K562 (cell line): Measurements from ENCODE around the gene GHR. TPM values are rescaled to one million over a fixed set of nuclear protein-coding genes. Genes with fewer than 3 reads are reported as not detected.

Experiments
- CC2D1A ChIP-seq: fragments of 450-650 bp; IDR thresholded peaks from 2 replicates; pipeline ENCODE4 v1.6.1; 2017; ENCODE audit warnings: mild to moderate bottlenecking
- HNRNPUL1 ChIP-seq: fragments of 200-400 bp; formaldehyde crosslinking; IDR thresholded peaks from 2 replicates; pipeline ENCODE4 v1.6.1; 2017; ENCODE audit warnings: low read length
- KDM2B ChIP-seq: fragments of 250-450 bp; sonication (Bioruptor Pico); IDR thresholded peaks from 2 replicates; pipeline ENCODE4 v1.8.0; 2021; ENCODE audit warnings: mild to moderate bottlenecking, moderate library complexity
- SAP30 ChIP-seq: fragments of 200-600 bp; sonication (generic); IDR thresholded peaks from 2 replicates; pipeline ENCODE4 v1.6.1; 2012; ENCODE audit warnings: borderline replicate concordance, low read depth, mild to moderate bottlenecking, moderate library complexity, low read length, control low read depth, inconsistent platforms; ENCODE audit not compliant: insufficient read depth, poor library complexity, severe bottlenecking
- ZNF408 ChIP-seq: fragments of 250-450 bp; sonication (Bioruptor Pico); IDR thresholded peaks from 2 replicates; pipeline ENCODE4 v1.4.0; 2020; ENCODE audit warnings: low read depth, mild to moderate bottlenecking, moderate library complexity
- ZNF551 ChIP-seq: fragments of 250-450 bp; sonication (Bioruptor Pico); IDR thresholded peaks from 2 replicates; pipeline ENCODE4 v1.5.0; 2021; ENCODE audit warnings: mild to moderate bottlenecking, moderate library complexity
- polyA plus RNA-seq, 8 experiments: library from polyadenylated mRNA; depleted of rRNA in 4 of 8; stranded (reverse) in 5 of 8; unstranded in 3 of 8; fragments of >200 nt; fragmentation: Nextera tagmentation in 2 of 8; fragmentation: Illumina TruSeq in 1 of 8; extraction: Ambion mirVana in 2 of 8; extraction: Trizol in 1 of 8; gene quantifications; 2 replicates each; pipeline versions ENCODE4 v1.2.1 to v1.2.3, GENCODE V29; 2011 to 2014; ENCODE audit warnings: inconsistent platforms in 1 of 8, missing spikeins in 1 of 8
- total RNA-seq, 7 experiments: library from RNA; depleted of rRNA in 6 of 7; stranded (reverse); fragments of >200 nt in 6 of 7; fragmentation: Illumina TruSeq in 2 of 7; extraction: Trizol in 2 of 7; gene quantifications; 2 replicates each; pipeline versions ENCODE4 v1.2.1 to v1.2.3, GENCODE V29; 2011 to 2021; ENCODE audit warnings: low replicate concordance in 1 of 7
- TF ChIP-seq, protein P1 (sequence below): fragments of 450-650 bp; IDR thresholded peaks from 2 replicates; pipeline ENCODE4 v1.6.1; 2018; ENCODE audit not compliant: partially characterized antibody
- TF ChIP-seq, protein P2 (sequence below): fragments of 250-450 bp; sonication (Bioruptor Pico); IDR thresholded peaks from 2 replicates; pipeline ENCODE4 v1.5.0; 2021; ENCODE audit warnings: mild to moderate bottlenecking, moderate library complexity

The GHR gene
- total and polyA plus RNA-seq, 9 of the 15 experiments (the other 6 are each of a cell fraction or from before 2014, with no cell fraction given), result 0.01 to 0.13 (median 0.07) TPM; not detected in 5

DNA sequence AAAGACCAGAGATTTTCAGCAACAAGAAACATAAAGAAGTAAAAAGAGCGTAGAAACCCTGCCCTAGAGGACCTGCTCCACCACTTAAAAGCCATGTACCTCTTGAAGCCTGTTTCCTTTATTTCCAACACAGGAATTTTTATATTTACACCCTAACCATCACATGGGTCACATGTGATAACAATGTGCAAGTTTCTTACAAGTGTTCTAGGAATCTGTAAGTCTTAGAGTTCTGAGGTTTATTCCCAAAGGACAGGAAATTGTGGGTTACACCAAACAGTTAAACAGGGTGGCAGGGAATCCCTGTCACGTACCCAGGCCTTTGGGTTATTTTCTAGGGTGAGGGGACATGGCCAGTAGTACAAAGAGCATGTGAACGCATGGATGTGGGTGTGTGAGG lies 224.8 kb downstream of the GHR start (continued):
- no peak for TF ChIP-seq HNRNPUL1
- TF ChIP-seq CC2D1A, result no peak
- TF ChIP-seq, protein P1, sequence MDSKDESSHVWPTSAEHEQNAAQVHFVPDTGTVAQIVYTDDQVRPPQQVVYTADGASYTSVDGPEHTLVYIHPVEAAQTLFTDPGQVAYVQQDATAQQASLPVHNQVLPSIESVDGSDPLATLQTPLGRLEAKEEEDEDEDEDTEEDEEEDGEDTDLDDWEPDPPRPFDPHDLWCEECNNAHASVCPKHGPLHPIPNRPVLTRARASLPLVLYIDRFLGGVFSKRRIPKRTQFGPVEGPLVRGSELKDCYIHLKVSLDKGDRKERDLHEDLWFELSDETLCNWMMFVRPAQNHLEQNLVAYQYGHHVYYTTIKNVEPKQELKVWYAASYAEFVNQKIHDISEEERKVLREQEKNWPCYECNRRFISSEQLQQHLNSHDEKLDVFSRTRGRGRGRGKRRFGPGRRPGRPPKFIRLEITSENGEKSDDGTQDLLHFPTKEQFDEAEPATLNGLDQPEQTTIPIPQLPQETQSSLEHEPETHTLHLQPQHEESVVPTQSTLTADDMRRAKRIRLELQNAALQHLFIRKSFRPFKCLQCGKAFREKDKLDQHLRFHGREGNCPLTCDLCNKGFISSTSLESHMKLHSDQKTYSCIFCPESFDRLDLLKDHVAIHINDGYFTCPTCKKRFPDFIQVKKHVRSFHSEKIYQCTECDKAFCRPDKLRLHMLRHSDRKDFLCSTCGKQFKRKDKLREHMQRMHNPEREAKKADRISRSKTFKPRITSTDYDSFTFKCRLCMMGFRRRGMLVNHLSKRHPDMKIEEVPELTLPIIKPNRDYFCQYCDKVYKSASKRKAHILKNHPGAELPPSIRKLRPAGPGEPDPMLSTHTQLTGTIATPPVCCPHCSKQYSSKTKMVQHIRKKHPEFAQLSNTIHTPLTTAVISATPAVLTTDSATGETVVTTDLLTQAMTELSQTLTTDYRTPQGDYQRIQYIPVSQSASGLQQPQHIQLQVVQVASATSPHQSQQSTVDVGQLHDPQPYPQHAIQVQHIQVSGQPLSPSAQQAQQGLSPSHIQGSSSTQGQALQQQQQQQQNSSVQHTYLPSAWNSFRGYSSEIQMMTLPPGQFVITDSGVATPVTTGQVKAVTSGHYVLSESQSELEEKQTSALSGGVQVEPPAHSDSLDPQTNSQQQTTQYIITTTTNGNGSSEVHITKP, result no peak
- TF ChIP-seq, protein P2, sequence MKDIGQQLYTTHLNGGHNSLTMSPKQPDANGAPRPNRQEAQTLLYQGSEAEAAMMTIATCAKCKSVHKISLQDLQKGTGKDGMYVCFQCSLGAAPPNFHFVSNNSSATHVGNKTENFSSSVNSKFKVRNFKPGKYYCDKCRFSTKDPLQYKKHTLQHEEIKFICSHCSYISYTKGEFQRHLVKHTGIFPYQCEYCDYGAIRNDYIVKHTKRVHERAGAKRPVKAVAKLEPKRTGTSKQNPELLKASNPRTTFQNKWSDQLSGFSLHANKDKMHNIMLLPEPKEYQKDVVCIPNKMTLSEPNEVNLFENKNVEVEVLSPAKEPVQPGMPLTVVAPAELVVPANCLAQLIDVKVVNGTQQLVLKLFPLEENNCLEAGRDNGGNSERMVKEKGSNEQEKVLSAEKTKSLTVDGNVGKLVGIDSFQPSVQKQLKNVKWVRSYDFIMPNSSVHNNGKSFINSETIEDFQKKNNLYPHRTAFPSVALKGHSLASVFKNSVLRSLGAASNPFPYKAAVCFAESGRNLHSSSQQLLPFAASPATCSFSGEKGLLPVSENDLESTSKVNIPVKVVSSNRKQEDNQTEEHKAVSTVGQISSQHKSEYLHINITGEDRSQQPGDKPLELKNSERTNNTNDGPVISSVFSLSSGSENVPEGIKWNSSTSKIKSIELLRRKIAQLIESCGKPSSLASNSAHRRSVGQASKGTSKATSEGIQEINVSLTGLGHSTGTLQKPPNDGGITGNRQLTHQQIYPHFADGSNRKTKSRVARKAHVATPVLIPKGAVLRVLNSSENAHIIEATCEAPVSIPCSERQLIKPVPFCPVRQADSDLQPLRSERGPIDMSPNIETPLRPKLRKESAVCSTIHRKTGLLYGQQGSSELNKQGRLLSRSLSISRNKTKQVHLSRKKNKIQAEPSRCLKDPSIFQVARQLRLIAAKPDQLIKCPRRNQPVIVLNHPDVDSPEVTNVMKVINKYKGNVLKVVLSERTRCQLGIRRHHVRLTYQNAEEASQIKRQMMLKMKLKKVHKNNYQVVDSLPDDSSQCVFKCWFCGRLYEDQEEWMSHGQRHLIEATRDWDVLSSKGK (CRISPR knock-in tag), result no peak
- no peak for TF ChIP-seq SAP30
- no peak for TF ChIP-seq KDM2B (CRISPR knock-in tag)
- no peak for TF ChIP-seq ZNF551 (CRISPR knock-in tag)
- no peak for TF ChIP-seq ZNF408 (CRISPR knock-in tag)
- TF ChIP-seq, all 486 proteins: peak for 0
